ENCODE results near the gene SEMA5A.

DNA sequence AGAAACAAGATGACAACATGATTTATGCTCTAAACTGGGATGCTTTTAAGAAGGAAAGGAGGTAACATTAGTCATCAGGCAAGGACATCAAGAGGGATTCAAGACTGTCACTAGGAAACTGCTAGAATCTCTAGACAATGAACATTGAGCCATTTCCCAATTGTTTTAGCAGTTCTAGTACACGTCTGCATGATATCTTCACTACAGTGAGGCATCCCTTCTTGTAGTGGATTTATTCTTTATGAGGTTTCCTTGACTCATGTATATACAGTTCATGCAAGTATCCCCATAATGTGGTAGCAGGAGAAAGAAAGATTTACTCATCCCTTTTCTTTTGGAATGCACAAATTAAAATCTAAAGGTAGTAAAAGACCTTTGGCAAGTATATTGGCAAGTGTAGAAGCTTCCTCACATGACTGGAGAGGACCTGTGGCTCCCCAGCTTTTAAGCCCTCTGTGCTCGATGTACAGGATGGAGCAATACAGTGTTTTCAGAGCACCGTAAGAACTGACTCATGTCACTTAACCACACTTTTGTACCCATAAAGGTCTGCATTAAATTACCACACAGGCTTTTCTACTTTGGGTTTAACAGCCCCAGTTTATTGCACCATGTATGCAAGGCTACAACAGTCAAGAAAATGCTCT is 335.9 kb downstream of the SEMA5A start:
- TF ChIP-seq, protein P1, sequence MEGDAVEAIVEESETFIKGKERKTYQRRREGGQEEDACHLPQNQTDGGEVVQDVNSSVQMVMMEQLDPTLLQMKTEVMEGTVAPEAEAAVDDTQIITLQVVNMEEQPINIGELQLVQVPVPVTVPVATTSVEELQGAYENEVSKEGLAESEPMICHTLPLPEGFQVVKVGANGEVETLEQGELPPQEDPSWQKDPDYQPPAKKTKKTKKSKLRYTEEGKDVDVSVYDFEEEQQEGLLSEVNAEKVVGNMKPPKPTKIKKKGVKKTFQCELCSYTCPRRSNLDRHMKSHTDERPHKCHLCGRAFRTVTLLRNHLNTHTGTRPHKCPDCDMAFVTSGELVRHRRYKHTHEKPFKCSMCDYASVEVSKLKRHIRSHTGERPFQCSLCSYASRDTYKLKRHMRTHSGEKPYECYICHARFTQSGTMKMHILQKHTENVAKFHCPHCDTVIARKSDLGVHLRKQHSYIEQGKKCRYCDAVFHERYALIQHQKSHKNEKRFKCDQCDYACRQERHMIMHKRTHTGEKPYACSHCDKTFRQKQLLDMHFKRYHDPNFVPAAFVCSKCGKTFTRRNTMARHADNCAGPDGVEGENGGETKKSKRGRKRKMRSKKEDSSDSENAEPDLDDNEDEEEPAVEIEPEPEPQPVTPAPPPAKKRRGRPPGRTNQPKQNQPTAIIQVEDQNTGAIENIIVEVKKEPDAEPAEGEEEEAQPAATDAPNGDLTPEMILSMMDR (IDR thresholded peaks at IDR 0.05), result no peak
- TF ChIP-seq POLR2A (IDR thresholded peaks at IDR 0.05), result no peak
